ENCODE measurements around the gene BBLN.

DNA sequence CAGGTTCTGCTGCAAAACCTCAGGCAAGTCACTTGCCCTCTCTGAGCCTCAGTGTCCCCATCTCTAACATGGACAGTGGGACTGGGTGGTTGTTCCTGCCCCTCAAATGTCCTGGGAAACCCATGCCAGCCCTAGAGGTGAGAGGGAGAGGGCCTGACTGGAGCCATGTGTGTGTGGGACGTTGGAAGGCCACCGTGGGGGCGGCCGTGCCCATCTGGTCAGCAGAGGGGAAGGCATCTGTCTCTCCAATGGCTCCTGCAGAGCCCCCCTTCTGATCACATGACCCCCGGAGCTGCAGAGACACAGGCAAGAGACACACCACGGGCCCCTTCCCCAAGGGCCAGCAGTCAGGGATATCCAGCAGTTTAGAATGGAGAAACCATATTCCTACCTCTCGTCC lies 44.8 kb downstream of the BBLN start:
- TF ChIP-seq, protein P1, sequence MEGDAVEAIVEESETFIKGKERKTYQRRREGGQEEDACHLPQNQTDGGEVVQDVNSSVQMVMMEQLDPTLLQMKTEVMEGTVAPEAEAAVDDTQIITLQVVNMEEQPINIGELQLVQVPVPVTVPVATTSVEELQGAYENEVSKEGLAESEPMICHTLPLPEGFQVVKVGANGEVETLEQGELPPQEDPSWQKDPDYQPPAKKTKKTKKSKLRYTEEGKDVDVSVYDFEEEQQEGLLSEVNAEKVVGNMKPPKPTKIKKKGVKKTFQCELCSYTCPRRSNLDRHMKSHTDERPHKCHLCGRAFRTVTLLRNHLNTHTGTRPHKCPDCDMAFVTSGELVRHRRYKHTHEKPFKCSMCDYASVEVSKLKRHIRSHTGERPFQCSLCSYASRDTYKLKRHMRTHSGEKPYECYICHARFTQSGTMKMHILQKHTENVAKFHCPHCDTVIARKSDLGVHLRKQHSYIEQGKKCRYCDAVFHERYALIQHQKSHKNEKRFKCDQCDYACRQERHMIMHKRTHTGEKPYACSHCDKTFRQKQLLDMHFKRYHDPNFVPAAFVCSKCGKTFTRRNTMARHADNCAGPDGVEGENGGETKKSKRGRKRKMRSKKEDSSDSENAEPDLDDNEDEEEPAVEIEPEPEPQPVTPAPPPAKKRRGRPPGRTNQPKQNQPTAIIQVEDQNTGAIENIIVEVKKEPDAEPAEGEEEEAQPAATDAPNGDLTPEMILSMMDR (IDR thresholded peaks at IDR 0.05 in 4 of 5, conservative IDR thresholded peaks at IDR 0.05 in 1 of 5) = no peak
- TF ChIP-seq POLR2A (IDR thresholded peaks at IDR 0.05) = no peak
